Activated CD8-positive, alpha-beta memory T cell treated with anti-CD3 and anti-CD28 coated beads, Interleukin-2, amount 50 U/mL, for 48 hours (primary cell): ENCODE data around the gene LYRM1.
"Not testable (repeated sequence)": the region's sequence is repeated elsewhere in the genome, so short reads cannot be mapped to it uniquely, and the experiment has no call there.

Source experiments
- DNase-seq: peaks from one replicate; pipeline ENCODE4 v3.0.0-alpha.2; 2020

LYRM1 gene

GRCh38 chr16:20903899-20904506, 3.4 kb downstream of the LYRM1 start:
- DNase-seq, result no peak

DNA sequence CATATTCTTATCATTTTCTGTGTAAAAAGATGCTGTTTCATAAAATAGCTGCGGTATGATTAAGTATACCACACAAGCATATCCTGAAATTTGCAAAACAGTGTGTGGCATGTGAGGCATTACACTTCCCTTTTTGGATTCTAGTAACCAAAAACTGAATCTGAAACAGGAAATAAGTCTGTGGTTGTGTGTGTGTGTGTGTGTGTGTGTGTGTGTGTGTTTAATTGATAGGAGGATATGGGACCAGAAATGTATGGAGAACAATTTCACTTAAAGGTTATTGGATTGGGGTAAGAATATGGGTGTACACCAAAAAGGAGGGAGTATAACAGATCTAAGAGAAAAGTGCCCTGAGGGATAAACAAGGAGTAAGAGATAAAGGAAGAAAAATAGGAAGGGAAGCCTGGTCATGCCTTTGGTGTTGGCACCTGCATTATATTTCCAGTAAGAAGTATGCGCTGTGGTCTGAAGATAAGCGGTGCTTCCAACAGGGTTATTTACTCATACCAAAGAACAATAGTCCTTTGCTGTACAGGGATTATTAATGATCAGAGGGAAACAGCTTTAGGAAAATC, 4.0 kb downstream of the LYRM1 start:
- DNase-seq, result no peak

DNA sequence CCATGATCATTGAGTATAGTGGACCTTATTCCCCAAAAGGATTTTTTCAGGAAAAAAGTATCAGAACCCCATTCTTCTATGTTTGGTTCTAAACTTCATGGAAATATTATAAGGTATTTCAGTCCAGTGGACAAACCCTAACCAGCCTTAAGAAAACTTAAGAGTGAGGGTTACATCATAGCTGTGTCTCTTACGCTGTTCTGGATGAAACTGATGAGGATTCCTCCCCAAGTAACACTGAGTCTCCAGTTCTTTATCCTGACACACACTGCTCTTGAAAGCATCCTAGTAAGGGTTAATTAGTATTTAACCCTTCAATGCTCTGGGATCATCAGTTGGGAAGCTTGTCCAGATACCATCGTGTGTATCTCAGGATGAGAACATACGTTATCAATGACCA, 5.0 kb downstream of the LYRM1 start:
- DNase-seq, result no peak

GRCh38 chr16:20906341-20907255, 6.0 kb downstream of the LYRM1 start:
- no peak for DNase-seq

- no peak for DNase-seq
Measured at GRCh38 chr16:20910781-20911321, 10.3 kb downstream of the LYRM1 start.

DNA sequence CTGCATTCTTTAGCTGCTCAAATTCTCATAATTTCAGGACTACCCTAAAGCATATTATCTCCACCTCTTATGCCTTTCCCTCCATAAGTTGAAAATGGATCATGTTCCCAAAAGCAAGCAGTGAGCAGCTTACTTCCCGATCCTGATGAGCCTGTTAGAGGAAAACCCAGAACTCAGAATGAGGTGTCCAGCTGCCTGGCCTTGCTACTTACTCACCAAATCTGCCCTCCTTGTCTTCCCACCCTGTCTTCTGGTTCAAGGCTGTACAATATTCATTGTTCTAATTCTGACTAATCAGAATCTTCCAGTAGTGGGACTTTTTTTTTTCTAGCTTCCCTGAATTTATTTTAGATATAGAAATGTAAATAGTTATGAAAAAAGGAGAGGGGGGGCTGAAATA, 10.8 kb downstream of the LYRM1 start:
- no peak for DNase-seq

- no peak for DNase-seq
Measured at GRCh38 chr16:20916289-20916688, 15.7 kb downstream of the LYRM1 start.

- DNase-seq, result no peak
Measured at GRCh38 chr16:20916942-20917341, 16.4 kb downstream of the LYRM1 start.

DNA sequence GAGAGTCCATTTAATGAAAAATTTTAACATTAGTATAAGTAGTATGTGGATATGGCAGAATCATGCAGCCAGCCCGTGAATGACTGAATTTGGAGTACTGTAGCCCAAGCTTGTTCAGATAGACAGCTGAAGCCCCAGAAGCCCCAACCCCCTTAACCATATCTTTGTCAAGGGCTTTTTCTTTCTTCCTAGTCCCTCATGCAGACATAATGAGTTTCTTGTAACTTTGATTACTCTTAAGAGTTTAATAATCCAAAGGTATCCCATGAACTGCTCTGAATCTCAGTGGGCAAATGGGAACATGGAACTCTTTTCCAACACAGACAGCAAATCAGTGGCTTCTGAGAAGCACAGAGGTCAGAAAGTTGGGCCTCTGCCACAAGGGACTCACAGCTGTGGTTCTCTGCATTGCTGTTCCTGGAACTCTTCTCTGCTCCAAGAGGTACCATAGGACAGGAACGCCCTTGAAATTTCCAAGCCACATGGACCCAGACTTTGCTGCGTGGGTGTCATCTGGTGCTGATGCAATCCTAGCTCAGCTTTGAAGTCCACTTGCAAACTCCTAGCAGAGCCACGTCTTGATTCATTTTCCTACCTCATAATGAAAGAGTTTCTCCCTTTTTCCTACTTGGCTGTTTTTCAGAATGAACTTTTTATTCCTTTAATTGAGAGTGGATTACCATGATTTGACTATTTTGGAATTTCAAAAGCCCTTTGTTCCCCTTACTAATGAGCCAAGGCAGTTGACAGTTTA, 18.1 kb downstream of the LYRM1 start:
- DNase-seq, result no peak

GRCh38 chr16:20920091-20920490, 19.5 kb downstream of the LYRM1 start:
- DNase-seq, result no peak

GRCh38 chr16:20920799-20921198, 20.2 kb downstream of the LYRM1 start:
- DNase-seq, result no peak

GRCh38 chr16:20923876-20924275, 23.3 kb downstream of the LYRM1 start:
- no peak for DNase-seq

- DNase-seq, result no peak
Measured at GRCh38 chr16:20925751-20926150, 25.2 kb downstream of the LYRM1 start.

DNA sequence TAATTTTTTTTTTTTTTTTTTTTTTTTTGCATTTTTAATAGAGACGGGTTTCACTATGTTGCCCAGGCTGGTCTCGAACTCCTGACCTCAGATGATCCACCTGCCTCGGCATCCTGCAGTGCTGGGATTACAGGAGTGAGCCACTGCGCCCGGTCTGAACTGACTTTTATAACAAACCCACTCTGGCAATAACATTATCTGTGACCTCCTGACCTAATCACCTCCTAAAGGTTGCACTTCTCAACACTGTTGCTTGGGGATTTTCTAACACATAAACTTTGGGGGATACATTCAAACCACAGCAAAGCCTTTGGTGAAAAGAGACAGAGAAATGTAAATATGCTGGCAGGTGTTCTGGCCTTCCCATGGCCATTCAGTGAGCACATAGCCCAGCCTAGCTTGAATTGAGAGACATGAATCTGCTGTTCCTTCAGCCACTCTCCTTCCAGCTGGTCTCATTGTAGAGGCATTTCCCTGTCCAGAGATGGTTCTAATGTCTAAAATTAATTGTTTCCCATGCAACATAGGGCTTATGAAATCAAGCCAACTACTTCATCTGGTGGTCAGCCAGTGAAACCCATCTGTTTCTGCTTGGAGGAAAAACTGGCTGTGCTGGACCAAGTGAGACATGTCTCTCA, 28.3 kb downstream of the LYRM1 start:
- no peak for DNase-seq

DNA sequence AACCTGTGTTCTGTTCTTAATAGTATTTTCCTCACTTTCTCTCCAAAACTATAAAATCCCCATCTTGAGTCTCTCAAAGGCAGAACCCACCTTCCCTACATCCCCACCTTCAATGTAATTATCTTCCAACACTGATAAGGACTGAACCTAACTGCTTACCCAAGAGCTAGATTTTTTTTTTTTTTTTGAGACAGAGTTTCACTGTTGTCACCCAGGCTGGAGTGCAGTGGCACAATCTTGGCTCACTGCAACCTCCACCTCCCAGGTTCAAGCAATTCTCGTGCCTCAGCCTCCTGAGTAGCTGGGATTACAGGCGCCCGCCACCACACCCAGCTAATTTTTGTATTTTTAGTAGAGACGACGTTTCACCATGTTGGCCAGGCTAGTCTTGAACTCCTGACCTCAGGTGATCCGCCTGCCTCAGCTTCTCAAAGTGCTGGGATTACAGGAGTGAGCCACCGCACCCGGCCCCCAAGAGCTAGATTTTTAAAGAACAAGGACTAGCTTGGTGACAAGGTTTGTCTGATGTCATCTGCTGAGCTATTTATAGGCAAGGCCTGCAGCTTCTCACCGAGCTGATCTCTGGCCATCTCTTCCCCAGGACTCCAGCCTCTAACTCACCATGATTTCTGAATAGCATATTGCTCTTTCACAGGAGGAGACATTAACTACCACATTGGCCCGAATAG, 29.2 kb downstream of the LYRM1 start:
- DNase-seq, result not testable (repeated sequence)

- no peak for DNase-seq
Measured at GRCh38 chr16:20930365-20930690, 29.8 kb downstream of the LYRM1 start.

DNA sequence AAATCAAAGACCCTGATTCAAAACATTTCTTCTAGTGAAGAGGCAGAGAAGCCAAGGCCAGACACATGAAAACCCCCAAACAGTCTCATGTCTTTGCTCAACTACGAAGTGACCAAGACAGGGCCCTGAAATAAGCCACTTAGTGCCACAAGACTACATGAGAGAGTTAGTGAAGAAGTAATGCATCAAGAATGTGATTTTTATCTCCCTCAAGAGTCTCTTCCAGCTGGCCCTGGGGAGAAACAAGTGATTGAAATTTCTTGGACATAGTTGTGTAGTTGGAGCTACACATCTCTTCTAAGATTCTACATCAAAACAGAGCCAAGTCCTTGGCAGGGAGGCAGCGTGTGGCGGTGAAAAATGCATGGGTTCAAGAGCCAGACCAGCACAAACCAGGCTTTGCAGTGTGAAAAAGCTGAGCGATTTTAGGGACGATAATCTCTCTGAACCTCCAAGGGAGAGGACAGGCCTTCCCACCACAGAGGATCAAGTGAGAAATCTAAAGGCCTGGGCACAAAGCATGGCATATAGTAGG, 30.6 kb downstream of the LYRM1 start:
- DNase-seq, result no peak

DNA sequence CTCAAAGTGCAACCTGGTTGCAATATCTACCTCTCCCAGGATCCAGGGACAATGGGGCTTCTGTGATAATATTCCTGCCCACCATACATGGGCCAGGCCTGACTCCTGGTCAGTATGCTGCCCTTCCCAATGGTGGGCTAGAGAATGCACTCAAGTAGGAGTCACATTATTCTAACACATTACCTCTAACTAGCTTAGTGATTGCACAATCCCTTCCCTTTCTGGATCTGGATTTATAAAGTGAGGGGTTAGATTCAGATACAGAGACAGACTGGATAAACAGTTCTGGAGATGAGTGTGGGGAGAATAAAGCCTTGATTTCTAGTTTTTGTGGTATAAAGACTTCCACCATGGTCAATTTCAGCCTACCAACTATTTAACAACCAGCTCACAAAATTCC, 33.0 kb downstream of the LYRM1 start:
- DNase-seq, result no peak

DNA sequence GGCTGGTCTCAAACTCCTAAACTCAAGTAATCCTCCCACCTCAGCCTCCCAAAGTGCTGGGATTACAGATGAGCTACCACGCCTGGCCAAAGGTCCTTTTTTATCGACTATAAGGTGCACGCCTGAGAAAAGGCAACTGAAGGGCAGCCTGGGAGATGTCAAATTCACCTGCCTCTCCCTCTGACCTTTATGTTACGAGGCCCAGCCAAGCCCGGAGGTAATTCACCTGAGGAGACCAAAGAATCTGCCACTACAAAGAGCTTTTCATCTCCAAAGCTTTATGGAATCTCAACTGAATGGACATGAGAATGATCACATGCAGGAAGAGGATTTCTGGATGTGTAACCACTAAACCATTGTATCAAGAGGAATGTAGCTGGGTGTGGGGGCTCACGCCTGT, 37.2 kb downstream of the LYRM1 start:
- no peak for DNase-seq

GRCh38 chr16:20938426-20938825, 37.9 kb downstream of the LYRM1 start:
- DNase-seq, result no peak

- no peak for DNase-seq
Measured at GRCh38 chr16:20939611-20940010, 39.0 kb downstream of the LYRM1 start.
